Prostate gland (tissue), 1 donor: Measurements from ENCODE around the gene TCAP.

ENCODE experiments used
- POLR2A ChIP-seq: fragments of 450-650 bp; IDR thresholded peaks from one replicate; pipeline ENCODE4 v1.6.1; 2016; ENCODE audit warnings: antibody characterized with exemption, mild to moderate bottlenecking
- POLR2AphosphoS5 ChIP-seq: sonication (generic); formaldehyde crosslinking; IDR thresholded peaks from one replicate; pipeline ENCODE4 v1.6.1; 2017; ENCODE audit warnings: antibody characterized with exemption

GRCh38 chr17:39635614-39636176 is 29.5 kb upstream of the TCAP start:
- TF ChIP-seq POLR2AphosphoS5 (no peak), POLR2A (no peak)
